Activated naive CD4-positive, alpha-beta T cell treated with anti-CD3 and anti-CD28 coated beads, Interleukin-2, amount 10 ng/mL, durations not matched to agents 5 hours and 36 hours (primary cell): ENCODE measurements around the gene SPINK13. TPM values are rescaled to one million over a fixed set of nuclear protein-coding genes. Genes with fewer than 3 reads are reported as not detected.

Experiments used
- total RNA-seq, 2 experiments: library from RNA; stranded (reverse); gene quantifications; one replicate each; pipeline ENCODE4 v1.2.3, GENCODE V29; 2021

The SPINK13 gene, protein sequence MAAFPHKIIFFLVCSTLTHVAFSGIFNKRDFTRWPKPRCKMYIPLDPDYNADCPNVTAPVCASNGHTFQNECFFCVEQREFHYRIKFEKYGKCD
- not detected for total RNA-seq

DNA sequence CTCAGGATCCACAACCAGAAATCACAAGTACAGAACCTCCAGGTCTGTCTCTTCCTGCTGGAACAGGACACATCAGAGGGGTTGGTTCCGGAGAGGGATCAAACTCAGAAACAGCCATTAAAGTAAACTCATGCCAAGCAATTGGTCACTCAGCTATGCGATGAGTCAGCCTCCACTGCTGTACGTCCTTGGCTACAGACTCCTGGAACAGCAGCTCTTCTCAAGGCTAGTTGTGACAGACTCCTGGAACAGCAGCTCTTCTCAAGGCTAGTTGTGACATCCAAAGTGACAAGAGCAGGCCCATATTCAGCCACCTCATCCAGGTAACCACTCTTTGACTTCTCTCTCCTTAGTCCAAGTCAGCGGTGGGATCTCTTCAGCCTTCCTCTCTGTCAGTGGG, at the start of gene SPINK13:
Gene SPINK13 (plus strand): TSS at position 229 of the 400 bp plus-strand sequence. CDS start 1,279 bp downstream, outside the sequence.

DNA sequence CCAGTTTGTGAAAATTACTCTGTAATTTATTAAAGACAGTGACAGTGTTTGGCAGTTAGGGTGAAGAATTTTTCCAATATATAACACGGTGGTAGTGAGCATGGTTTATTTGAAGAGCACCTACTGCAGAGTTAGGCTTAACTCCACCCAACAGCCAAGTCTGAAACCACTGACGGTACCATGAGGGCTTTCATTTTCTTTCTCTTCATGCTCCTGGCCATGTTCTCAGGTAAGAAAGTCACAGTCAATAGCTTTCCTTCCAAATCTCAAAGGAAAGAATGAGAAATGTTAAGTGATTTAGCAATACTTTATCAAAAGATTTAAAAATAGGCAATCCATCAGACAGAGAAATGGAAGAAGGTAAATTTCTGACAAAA, 30.2 kb upstream of the SPINK13 start, which contains the start of gene MARCOL:
Gene MARCOL (plus strand): TSS at position 108 of the 377 bp plus-strand sequence. CDS start 73 bp downstream, at position 181.

DNA sequence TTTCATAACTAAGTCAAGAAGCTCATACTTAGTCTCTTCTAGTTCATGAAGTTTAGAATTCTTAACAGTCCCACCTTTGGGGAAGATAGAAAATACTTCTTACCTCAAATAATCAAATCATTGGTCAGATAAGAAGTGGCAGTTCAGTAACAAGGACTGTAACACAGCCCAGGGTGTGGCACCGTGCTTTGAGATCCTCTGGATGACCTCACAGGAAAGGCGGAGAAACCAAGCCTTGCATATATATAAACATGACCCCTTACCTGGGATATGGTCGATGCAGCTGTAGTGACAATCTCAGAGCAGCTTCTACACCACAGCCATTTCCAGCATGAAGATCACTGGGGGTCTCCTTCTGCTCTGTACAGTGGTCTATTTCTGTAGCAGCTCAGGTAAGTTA, 43.6 kb downstream of the SPINK13 start, which contains the start of gene SPINK7:
Gene SPINK7 (plus strand): TSS at position 271 of the 400 bp plus-strand sequence. CDS start 61 bp downstream, at position 332.

DNA sequence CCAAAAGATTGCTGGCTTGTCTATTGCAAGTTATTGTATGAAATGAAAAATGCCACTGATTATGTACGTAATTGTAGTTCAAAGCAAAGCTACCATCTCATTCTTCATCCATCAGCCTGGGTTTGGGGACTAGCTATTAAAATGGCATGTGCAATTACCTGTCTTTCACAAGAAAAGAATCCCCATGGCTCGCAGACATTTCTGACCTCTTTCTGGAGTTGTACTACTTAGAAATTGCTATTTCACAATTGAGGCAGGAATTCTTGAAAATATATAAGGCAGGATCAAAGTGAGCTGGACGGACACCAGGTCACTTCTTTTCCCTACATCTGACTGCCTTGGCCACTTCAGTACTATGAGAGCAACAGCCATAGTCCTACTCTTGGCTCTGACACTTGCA, 66.7 kb downstream of the SPINK13 start, which contains the start of gene SPINK9:
Gene SPINK9 (plus strand): TSS at position 301 of the 400 bp plus-strand sequence. CDS start 55 bp downstream, at position 356.

Other genes with a start within 250 kb of the SPINK13 start
- not detected for gene SPINK5, start 204.8 kb upstream of the SPINK13 start, total RNA-seq
- gene SPINK14, start 100.2 kb upstream of the SPINK13 start, total RNA-seq, result not detected
- not detected for gene SPINK6, start 65.8 kb upstream of the SPINK13 start, total RNA-seq
- gene MARCOL, start 30.3 kb upstream of the SPINK13 start, total RNA-seq, result not detected
- not detected for gene SPINK7, start 43.6 kb downstream of the SPINK13 start, total RNA-seq
- not detected for gene SPINK9, start 66.8 kb downstream of the SPINK13 start, total RNA-seq
- gene FBXO38, start 115.2 kb downstream of the SPINK13 start, total RNA-seq, result 10 to 100 TPM; 56.6 to 59.6 TPM